ENCODE data around the gene PUS10.

GRCh38 chr2:61045999-61046398 lies 27.9 kb upstream of the PUS10 start:
- TF ChIP-seq CTCF (optimal IDR thresholded peaks at IDR 0.05 in 1 of 3, IDR thresholded peaks at IDR 0.05 in 1 of 3, conservative IDR thresholded peaks at IDR 0.05 in 1 of 3; ENCODE audit: extremely low read depth in 1 of 3, insufficient read depth in 2 of 3, low read length in 3 of 3) (no peak), EZH2 (IDR thresholded peaks at IDR 0.05; ENCODE audit: low read length) (no peak)

Data from keratinocyte (primary cell).